Small intestine (tissue), 7 donors: Measurements from ENCODE around the gene RASGEF1B. TPM values are rescaled to one million over a fixed set of nuclear protein-coding genes. Genes with fewer than 3 reads are reported as not detected.

Experiments
- DNase-seq, 2 donors: peaks; one replicate each; pipeline versions ENCODE4 v3.0.0 to v3.0.0-alpha.2; 2013
- FAIRE-seq: peaks from 2 replicates; lab custom pipeline; 2012; peaks lifted over from hg19 to GRCh38; lab: Jason Lieb, UNC
- H3K27ac ChIP-seq, 3 donors: one replicate each; pipeline ENCODE4 v1.5.1; 2013; ENCODE audit warnings: low read length in 2 of 3, mild to moderate bottlenecking in 2 of 3, control low read depth in 1 of 3, inconsistent platforms in 1 of 3, low read depth in 1 of 3, moderate library complexity in 1 of 3
- H3K27me3 ChIP-seq, 3 donors: one replicate each; pipeline ENCODE4 v1.6.1; 2013; ENCODE audit warnings: low read length in 3 of 3, inconsistent platforms in 1 of 3; ENCODE audit not compliant: control insufficient read depth in 3 of 3, insufficient read depth in 3 of 3
- H3K36me3 ChIP-seq, 3 donors: one replicate each; pipeline ENCODE4 v1.6.1; 2013; ENCODE audit warnings: low read length in 3 of 3, inconsistent platforms in 1 of 3, low read depth in 1 of 3, mild to moderate bottlenecking in 1 of 3, moderate library complexity in 1 of 3; ENCODE audit not compliant: control insufficient read depth in 3 of 3, insufficient read depth in 2 of 3
- H3K4me1 ChIP-seq, 3 donors: one replicate each; pipeline ENCODE4 v1.6.1; 2013; ENCODE audit warnings: low read length in 2 of 3, inconsistent platforms in 1 of 3, low read depth in 1 of 3, mild to moderate bottlenecking in 1 of 3, moderate library complexity in 1 of 3; ENCODE audit not compliant: control insufficient read depth in 3 of 3, insufficient read depth in 2 of 3
- H3K4me3 ChIP-seq, 3 donors: one replicate each; pipeline ENCODE4 v1.5.1; 2013; ENCODE audit warnings: low read length in 3 of 3, control low read depth in 1 of 3, inconsistent platforms in 1 of 3, low read depth in 1 of 3, mild to moderate bottlenecking in 1 of 3, moderate library complexity in 1 of 3
- H3K9me3 ChIP-seq, 2 donors: one replicate each; pipeline ENCODE4 v1.6.1; 2013; ENCODE audit warnings: low read depth in 1 of 2, low read length in 1 of 2; ENCODE audit not compliant: control insufficient read depth in 2 of 2, insufficient read depth in 1 of 2
- WGBS, 3 donors: extraction: QIAGEN DNeasy Blood & Tissue Kit; methylation state at CpG; one replicate each; pipeline ENCODE4 v1.1.7; 2013; 5-methylcytosine and 5-hydroxymethylcytosine counted together
- polyA plus RNA-seq, 4 donors: library from polyadenylated mRNA; stranded (reverse) in 3 of 4; unstranded in 1 of 4; fragments of 200-250 nt in 3 of 4; fragments of 120-200 nt in 1 of 4; gene quantifications; one replicate each; pipeline versions ENCODE4 v1.2.1 to v1.2.3, GENCODE V29; 2013
- donor health status: healthy with polysubstance abuse.
- donor health status: control.
- donor health status: control.
- donor health status: Bipolar disorder and iron deficiency.
- donor health status: healthy.

Gene RASGEF1B
- polyA plus RNA-seq, 4 donors, result 7.6 to 41.7 (median 16.3) TPM

DNA sequence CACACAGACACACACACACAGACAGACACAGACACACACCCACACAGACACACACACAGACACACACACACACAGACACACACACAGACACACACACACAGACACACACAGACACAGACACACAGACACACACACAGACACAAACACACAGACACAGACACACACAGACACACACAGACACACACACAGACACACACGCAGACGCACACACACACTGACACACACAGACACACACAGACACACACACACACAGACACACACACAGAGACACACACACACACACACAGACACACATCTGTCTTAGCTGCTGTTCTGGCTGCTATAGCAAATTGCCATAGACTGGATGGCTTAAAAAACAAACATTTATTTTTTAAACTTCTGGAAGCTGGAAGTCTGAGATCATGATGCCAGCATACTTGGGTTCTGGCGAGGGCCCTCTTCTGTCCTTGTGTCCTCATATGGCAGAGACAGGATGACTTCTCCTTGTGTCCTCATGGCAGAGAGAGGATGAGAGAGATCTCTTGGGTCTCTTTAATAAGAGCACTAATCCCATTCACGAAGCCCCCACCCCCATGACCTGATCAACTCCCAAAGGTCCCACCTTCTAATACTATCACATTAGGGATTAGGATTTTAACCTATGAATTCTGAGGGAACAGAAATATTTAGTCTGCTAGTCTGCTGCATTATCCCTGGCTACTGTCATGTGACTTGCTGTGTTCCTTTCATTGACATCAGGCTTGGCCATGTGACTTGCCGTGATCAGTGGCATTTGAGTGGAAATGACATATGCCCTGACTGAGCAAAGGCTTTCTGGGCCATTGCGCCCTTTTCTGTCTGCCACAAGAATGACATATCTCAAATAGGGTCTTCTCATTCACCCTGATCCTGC lies 32.7 kb upstream of the RASGEF1B start:
- peak overlapping the region in 1 of 3 donors; percentile 19 for H3K27ac ChIP-seq
- no peak for FAIRE-seq
- no peak for DNase-seq

DNA sequence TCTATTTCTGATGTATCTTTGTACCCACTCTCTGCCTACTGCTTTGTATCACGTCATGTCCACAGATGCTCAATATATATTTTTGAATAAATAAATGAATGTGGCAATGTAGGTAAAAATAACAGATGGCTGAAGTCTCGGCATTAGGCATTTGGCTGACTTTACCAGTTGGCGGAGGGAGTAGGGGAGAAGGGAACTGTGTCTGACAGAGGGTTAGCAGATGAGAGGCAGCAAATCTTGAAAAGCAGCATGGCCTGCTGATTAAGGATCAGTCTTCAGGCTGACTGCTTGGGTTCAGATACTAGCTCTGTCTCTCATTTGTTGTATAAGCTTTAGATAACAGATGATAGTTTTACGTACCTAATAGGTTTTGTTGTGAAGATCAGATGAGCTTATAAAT lies 31.9 kb upstream of the RASGEF1B start:
- no peaks in the 10 kb centered on the region for H3K27me3 ChIP-seq
- 85 to 93% (median 93%) methylated on average over 4 of the region's 4 CpGs for WGBS, 3 donors
- peaks cover 0 to 5% (median 0%) of the 10 kb centered on the region in 3 donors for H3K36me3 ChIP-seq
- DNase-seq (no peak), FAIRE-seq (no peak)
- no peaks in the 10 kb centered on the region for H3K4me1 ChIP-seq
- H3K27ac ChIP-seq, result no peak overlapping the region
- H3K9me3 ChIP-seq, result no peaks in the 10 kb centered on the region
- H3K4me3 ChIP-seq, result no peak overlapping the region

More for the DNA sequence above, 32.7 kb upstream of the RASGEF1B start:
- no peaks in the 10 kb centered on the region for H3K9me3 ChIP-seq
- no peaks in the 10 kb centered on the region for H3K4me1 ChIP-seq
- H3K36me3 ChIP-seq, result peaks cover 0 to 5% (median 0%) of the 10 kb centered on the region in 3 donors
- 84 to 93% (median 84%) methylated on average over 6 of the region's 6 CpGs for WGBS, 3 donors
- no peaks in the 10 kb centered on the region for H3K27me3 ChIP-seq
- no peak overlapping the region for H3K4me3 ChIP-seq

DNA sequence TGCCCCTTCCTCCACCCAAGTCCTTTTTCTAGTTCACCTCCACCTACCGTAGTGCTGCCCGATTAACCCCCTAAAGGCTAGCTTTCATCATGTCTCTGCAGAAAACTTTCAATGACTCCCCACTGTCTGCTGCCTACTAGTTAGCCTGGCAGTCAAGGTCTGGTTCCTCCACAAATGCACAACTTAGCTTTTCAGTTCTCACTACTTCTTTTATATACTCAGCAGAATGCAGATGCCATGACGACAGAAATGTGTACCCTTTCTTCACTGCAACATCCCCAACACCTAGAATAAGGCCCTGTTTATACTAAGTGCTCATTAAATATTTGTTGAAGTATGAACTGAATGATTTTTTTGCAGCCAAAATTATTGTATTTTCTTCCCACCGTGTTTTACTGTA lies 30.9 kb upstream of the RASGEF1B start:
- FAIRE-seq (no peak), DNase-seq (no peak)
- Histone ChIP-seq H3K9me3 (no peaks in the 10 kb centered on the region), H3K4me3 (no peak overlapping the region), H3K27me3 (no peaks in the 10 kb centered on the region), H3K27ac (no peak overlapping the region), H3K4me1 (no peaks in the 10 kb centered on the region), H3K36me3 (peaks cover 0 to 5% (median 0%) of the 10 kb centered on the region in 3 donors)
- WGBS, 3 donors, result 87 to 91% (median 90%) methylated on average over 4 of the region's 4 CpGs

- H3K4me3 ChIP-seq, result no peak overlapping the region
- FAIRE-seq, result no peak
- no peaks in the 10 kb centered on the region for H3K4me1 ChIP-seq
- H3K27me3 ChIP-seq, result no peaks in the 10 kb centered on the region
- H3K36me3 ChIP-seq, result no peaks in the 10 kb centered on the region
- DNase-seq, result peak in 1 of 2 donors; percentile 8
- H3K27ac ChIP-seq, result no peak overlapping the region
- WGBS, 3 donors, result 49 to 66% (median 64%) methylated on average over 3 of the region's 3 CpGs
- H3K9me3 ChIP-seq, result no peaks in the 10 kb centered on the region
Measured at GRCh38 chr4:81499840-81500239, 28.1 kb upstream of the RASGEF1B start.

GRCh38 chr4:81498551-81499099 lies 26.9 kb upstream of the RASGEF1B start:
- no peaks in the 10 kb centered on the region for H3K36me3 ChIP-seq
- no peak for FAIRE-seq
- peaks cover 0 to 4% (median under 1%) of the 10 kb centered on the region in 3 donors for H3K4me1 ChIP-seq
- 74 to 82% (median 81%) methylated on average over 1 of the region's 1 CpG for WGBS, 3 donors
- no peaks in the 10 kb centered on the region for H3K9me3 ChIP-seq
- H3K27ac ChIP-seq, result no peak overlapping the region
- DNase-seq, result no peak
- H3K4me3 ChIP-seq, result no peak overlapping the region
- H3K27me3 ChIP-seq, result no peaks in the 10 kb centered on the region

DNA sequence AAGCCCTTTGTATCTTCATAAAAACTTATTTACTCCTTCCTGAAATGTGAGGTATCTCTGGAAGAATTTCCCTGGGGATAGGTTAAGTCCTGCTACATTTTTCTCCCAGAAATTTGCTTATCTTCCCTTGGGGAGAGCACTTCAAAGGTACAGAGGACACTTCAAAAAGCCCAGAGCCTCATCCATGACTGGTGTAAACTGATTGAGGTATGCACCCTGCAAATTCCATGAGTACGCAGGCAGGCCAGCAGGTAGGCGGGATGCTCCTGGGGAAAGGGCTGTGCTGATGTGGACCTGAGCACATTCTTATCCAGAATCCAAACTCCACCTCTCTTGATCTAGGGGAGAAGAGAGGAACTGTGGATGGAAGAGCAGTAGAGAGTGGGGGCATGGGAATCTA lies 26.3 kb upstream of the RASGEF1B start:
- FAIRE-seq, result no peak
- WGBS, 3 donors, result 96 to 98% (median 96%) methylated on average over 2 of the region's 2 CpGs
- H3K27me3 ChIP-seq, result no peaks in the 10 kb centered on the region

GRCh38 chr4:81495345-81495744 lies 23.6 kb upstream of the RASGEF1B start:
- Histone ChIP-seq H3K9me3 (peaks cover 0 to 2% of the 10 kb centered on the region in 2 donors), H3K4me3 (no peak overlapping the region), H3K27me3 (no peaks in the 10 kb centered on the region), H3K27ac (no peak overlapping the region), H3K36me3 (no peaks in the 10 kb centered on the region), H3K4me1 (peaks cover 0 to 5% (median 2%) of the 10 kb centered on the region in 3 donors)
- DNase-seq, result peak in 1 of 2 donors; percentile 25
- no peak for FAIRE-seq

More for the DNA sequence above, 26.3 kb upstream of the RASGEF1B start:
- Histone ChIP-seq H3K9me3 (no peaks in the 10 kb centered on the region), H3K36me3 (no peaks in the 10 kb centered on the region), H3K4me1 (peaks cover 0 to 5% (median 2%) of the 10 kb centered on the region in 3 donors), H3K27ac (no peak overlapping the region), H3K4me3 (no peak overlapping the region)
- DNase-seq, result no peak

- Histone ChIP-seq H3K4me3 (no peak overlapping the region), H3K27me3 (no peaks in the 10 kb centered on the region), H3K4me1 (peaks cover 0 to 5% (median 2%) of the 10 kb centered on the region in 3 donors), H3K36me3 (no peaks in the 10 kb centered on the region), H3K9me3 (peaks cover 0 to 2% of the 10 kb centered on the region in 2 donors), H3K27ac (peak overlapping the region in 2 of 3 donors; percentile 60 to 78)
- DNase-seq, result peak; percentile 60 to 64
- 0 to 2% (median 0%) methylated on average over 1 of the region's 1 CpG for WGBS, 3 donors
- peak; percentile 85 for FAIRE-seq
Measured at GRCh38 chr4:81494031-81494431, 22.3 kb upstream of the RASGEF1B start.
